GM18526 (cell line): ENCODE results near the gene FRMD4A.

Source experiments
- POLR2A ChIP-seq: IDR thresholded peaks from 3 replicates; pipeline ENCODE4 v1.6.1; 2011; ENCODE audit not compliant: insufficient read length; ENCODE audit errors: extremely low read depth

The FRMD4A gene

DNA sequence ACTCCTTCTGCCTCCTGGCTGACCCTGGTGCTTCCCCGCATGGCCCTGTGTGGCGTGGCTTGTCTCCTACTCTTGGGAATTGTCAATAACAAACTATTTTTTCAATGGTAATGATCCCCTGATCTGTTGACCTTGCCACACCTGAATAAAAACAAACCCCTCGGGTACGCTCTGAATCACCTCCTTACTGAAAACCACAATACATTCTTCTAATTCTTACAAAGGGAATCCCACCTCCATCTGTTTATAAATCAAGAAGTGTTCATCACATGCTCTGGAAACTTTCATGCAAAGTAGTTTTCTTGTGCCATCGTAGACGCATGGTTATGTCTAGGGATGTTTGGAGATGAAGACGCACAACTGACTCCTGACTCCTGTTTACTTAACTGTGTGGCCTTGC, 245.8 kb downstream of the FRMD4A start:
- TF ChIP-seq POLR2A = no peak

DNA sequence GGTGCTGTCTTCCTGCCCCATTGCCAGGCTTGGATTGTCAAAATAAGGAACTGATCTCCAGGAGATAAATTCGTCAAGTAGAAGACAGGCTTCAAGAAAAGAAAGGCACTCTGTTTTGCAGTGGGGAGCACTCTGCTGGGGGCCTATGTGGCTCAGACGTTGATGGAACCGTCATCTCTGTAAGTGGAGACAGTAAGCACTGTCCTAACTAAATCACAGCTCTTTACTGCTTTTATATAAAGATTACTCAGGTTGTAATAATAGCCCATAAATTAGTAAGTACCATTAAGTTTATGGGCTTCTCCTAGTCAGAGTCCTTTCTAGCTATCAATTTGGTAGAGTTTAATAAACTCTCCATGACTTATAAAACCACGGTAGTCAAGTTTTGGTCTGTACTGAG, 249.9 kb downstream of the FRMD4A start:
- TF ChIP-seq POLR2A = no peak

DNA sequence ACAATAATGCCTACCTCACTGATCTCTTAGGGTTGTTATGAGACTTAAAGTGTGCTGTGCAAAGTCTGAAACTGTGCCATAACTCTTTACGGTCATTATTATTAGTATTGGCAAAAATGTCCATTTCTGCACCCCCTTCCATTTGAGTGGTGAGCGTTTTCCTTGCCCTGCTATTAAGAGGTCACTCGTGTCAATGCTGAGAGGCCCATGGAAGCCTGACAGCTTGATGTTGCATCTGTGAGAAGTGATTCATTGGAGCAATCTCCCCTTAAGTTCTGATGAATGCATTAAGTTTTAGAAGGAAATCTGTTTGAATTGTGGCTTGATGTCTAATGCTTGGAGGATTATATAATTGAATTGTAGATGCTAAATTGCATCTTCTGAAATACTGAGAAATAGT, 253.3 kb downstream of the FRMD4A start:
- TF ChIP-seq POLR2A = no peak

DNA sequence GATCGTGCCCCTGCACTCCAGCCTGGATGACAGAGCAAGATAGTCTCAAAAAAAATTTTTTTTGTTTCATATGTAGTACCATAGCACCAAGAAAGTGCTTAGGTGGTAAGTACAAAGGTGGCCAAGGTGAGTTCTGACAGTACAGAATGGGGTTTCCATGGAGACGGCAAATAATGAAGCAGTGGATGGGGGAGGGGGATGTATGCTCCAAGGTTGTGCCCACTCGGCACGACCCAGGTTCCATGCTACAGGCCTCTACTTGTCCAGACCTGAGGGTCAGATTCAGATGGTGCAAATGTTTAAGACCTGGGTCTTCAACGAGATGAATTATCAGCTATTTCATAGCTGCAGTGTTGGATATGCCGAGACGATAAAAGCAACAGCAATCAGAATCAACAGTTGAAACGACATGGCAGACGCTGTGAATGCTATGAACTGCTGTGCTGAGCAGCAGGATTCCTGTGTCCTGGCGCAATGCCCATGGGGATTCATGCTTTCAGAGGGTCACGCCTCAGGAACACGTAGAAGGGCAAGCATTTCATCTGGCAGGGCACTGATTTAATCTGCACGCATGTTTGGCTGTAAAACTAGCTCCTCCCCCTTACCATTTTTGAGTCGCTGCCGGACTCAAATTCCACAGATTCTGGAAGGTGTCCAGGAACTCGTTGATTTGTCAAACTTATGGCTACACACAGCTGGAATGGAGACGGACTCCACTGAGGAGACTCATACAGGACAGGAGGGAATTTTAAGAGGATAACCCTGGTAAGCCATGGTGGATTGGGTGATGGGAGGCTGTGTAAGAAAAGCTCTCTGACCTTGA, 256.5 kb downstream of the FRMD4A start:
- TF ChIP-seq POLR2A = no peak

DNA sequence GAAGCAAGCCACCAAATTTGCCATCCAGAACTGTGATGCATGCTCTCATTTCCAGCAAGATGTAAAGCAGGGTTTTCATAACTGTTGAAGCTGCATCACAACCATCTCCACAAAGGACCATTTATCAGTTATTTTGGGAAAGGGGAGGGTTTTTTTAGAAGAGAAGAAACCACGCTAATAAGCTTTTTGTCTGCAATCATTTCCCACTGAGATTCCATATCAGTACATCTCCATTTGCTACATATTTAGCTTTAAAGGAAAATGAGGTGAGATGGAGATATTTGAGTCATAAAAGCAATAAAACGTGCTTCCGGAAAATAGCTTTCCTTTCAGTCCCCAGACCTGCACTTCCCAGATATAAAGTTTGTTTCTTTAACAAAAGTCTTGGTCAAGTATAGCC, 258.2 kb downstream of the FRMD4A start:
- TF ChIP-seq POLR2A = no peak

DNA sequence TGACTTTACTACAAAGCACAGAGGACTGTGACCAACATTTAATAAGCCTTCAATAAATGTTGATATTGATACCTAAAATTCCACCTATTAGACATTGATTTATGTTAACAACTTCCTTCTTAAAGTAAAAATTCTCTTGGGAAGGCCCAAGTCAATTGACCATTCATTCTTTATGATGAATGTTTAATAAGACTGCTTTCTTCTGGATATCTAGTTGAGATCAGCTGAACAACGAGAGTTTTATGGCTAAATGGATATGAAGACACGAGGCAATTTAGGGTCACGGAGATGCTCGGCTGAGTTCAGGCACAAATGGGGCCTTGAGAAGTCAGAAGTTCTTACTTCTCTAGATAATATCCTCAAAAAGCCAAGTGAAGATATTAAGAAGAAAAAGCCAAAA, 258.8 kb downstream of the FRMD4A start:
- no peak for TF ChIP-seq POLR2A

DNA sequence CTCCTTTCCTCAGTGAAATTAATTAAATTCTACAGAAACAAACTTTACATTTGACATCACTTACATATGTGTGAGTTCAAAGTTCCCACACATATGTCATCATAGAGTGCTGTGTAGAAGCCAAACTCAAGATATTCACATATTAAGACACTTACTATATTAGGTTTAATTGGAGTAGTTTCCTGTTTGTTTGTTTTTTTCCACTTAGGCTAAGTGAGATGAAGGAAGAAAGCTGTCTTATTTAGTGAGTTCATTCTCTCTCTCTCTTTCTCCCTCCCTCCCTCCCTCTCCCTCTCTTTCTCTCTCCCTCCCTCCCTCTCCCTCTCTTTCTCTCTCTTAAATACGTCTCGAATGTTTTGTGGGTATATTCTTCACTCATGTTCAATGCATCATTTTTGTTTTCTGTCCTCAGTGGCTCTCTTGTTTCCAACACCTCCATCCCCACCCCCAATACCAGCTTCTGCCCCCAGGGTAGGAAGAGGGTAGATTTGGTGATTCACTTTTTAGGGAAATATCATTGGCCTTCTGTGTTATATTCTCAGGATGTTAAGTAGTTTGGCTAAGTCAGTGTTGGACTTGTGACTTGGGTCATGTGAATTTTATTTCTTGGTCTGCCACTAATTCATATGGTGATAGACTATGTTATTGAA, 262.0 kb downstream of the FRMD4A start:
- TF ChIP-seq POLR2A = no peak

DNA sequence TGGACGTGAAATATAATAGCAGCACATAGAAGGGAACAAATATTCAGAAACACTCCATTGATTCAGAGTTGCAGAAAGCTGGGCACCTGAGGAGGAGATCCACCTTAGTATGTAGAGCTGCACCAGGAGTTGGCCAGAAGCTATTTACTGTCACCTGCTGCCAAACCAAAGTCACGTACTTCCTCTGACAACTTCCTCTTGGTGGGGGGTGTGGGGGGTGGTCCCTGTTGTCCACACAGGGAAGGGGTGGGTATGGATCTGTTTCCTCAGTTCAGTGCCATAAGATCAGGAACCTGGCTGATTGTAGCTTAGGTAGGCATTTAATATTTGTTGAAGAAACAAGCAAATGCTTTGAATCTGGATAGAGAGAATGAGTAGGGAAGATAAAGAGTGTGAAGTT, 264.6 kb downstream of the FRMD4A start:
- no peak for TF ChIP-seq POLR2A

DNA sequence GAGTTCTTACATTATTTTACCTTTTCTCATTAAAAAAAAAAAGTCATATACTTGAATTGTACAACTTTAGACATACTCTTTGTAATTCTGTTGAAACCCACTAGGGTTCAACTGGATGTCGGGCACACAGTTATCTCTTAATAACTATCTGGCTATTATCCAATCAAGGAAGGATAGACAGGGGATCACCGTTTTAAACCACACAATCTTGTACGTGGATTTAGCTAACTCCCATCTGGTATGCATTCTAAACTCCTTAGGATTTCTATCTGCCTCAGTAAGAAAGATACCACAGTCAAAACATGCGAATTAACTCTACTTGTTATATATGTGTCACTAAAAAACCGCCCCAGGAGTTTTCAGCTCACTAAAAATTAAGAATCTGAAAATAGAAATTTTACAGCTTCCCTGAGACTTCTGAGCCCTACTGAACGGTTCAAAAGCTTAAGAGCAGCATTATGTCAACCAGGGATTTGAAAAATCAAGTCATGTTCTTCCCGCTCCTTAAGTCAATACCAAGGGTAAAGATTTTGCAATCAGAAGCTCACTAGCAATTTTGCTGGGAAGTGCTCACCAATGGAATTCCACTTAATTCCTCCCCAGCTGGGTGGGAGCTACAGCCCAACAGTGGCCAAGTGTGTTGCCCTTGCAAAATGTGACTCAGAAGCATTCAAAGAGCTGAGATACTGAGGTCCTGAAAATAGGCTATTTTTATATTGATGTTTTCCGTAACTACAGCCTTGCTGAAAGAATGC, 267.0 kb downstream of the FRMD4A start:
- TF ChIP-seq POLR2A = no peak

DNA sequence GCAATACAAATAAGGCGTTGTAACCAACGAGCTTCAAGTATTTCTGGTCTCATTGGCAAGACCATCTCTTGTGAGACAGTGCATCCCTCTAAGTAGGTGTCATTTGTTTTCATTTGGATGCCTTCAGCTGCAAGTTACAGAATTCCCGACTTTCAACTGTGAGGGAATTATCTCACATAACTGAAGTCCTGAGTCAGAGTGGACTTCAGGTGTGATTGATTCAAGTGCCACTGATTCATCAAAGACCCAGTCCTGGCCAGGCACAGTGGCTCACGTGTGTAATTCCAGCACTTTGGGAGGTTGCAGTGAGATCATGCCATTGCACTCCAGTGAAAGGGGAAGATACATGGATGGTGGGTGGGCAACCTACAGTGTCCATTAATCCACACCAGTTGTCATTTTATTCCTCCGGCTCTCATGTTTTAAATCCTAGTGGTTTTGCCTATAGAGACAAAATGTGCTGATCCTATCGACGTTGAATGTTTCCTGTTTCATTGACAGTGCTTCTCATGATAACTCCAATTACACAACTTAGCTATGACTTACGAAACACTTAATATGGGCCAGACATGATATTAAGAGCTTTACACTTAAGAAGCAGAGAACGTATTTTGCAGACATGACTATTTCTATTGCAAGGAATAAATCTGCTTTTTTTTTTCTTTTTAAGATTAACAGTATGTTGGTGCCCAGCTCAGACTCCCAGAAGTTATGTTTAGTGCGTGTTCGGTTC, 268.0 kb downstream of the FRMD4A start:
- TF ChIP-seq POLR2A = no peak

DNA sequence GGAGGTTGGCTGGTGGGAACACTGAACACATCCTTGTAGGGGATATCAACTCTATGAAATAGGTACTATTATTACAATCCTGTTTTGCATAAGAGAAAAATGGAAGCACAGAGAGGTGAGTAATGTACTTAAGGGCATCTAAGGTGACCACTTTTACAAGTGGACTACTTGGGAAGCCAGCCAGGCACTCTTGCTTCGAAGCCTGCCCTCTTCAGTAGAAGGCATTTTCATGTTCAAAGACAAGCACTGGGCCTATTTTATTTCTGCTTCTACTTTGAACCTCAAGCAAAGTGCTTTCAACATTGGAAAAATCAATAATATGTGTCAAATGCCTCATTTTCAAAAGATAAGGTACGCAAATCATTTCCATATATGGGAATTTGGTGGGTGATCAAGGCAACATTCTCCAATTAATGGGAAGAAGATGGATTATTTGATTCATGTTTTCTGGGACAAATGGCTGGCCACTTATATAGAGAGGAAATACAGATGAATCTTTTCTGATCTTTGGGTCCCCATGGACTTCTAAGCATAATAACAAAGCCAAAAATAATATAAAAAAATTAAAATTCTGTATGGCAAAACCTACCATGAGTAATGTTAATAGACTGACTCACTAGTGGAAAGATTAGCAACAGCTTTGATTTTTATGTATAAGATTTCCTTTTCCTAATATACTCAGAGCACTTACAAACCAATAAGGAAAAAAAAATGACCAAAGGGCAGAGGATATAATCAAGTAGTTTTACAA, 270.2 kb downstream of the FRMD4A start:
- TF ChIP-seq POLR2A = no peak

DNA sequence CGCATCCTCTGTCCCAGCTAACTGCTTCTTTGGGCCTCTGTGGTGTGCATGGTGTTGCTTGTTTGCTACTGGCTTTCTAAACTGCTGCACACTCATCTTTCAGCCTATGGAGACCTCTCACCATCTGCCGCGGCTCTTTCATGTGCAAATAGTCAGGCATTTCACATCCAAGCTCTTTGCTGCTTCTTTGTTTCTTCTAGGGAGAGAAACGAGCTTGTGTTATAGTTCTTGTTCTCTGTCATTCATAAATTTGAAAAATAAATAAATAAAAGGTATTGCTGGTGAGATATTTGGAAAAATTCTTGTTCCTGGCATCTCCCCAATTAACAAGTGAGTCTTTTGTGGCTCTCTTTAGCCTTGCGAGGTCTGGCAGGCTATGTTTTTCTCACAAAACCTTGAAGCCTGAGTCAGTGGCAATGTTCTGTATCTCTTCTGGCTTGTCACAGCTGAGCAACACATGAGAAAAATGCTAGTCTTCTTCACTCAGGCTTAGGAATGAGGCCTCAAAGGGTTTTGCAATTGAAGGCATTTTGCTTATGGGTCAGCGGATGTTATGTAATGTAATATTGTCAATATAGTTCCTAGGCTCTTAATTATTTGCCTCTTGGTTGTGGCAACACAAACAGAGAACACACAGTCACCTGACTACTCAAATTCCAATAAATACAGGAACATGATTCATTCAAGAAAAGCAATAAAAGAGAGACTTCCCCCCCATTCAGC, 274.0 kb downstream of the FRMD4A start:
- no peak for TF ChIP-seq POLR2A

DNA sequence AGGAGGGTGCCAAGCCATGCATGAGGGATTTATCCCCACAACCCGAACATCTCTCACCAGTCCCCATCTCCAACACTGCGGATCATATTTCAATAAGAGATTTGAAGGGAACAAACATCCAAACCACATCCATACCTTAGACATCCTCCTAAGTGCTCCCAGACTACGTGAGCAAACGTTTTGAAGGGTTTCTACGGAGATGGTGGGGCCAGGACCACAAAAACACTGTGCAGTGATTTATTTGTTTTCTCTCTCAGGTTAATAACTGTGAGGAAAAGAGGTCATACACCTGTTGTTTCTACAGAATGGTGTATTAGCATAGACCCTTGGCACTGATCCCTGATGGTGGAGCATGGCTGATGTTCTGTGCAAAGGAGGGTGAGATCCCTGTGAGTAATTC, 277.8 kb downstream of the FRMD4A start:
- TF ChIP-seq POLR2A = no peak

DNA sequence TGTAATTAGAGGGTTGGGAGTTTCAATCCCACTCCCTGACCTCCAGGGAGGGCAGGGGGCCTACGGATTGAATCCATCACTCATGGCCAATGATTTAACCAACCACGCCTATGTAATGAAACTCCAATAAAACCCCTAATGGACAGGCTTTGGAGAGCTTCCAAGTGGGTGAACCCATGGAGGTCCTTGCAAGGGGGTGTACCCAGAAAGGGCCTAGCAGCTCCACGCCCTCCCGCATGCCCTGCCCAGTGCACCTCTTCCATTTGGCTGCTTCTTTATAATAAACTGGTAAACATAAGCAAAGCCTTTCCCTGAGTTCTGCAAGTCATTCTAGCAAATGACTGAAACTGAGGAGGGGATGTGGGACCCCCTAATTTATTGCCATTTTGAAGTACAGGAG, 280.1 kb downstream of the FRMD4A start:
- TF ChIP-seq POLR2A = no peak
